HAP-1 (cell line): Measurements from ENCODE around the gene MTSS2.

Source experiments
- DNase-seq, 2 experiments: peaks; one replicate each; pipeline ENCODE4 v3.0.0-alpha.2; 2016 to 2020; ENCODE audit warnings: low spot score in 2 of 2
- H3K27me3 ChIP-seq: fragments of 250-450 bp; sonication (Bioruptor Pico); 2 replicates; pipeline ENCODE4 v1.5.1; 2020; ENCODE audit warnings: low read depth, mild to moderate bottlenecking, moderate library complexity
- H3K36me3 ChIP-seq: fragments of 250-450 bp; sonication (Bioruptor Pico); replicated peaks from 2 replicates; pipeline ENCODE4 v1.5.1; 2020; ENCODE audit warnings: mild to moderate bottlenecking
- H3K4me1 ChIP-seq: fragments of 250-450 bp; sonication (Bioruptor Pico); 2 replicates; pipeline ENCODE4 v1.5.1; 2020; ENCODE audit warnings: mild to moderate bottlenecking
- H3K4me3 ChIP-seq: fragments of 250-450 bp; sonication (Bioruptor Pico); 2 replicates; pipeline ENCODE4 v1.5.1; 2020; ENCODE audit warnings: mild to moderate bottlenecking, moderate library complexity
- H3K9me3 ChIP-seq: fragments of 250-450 bp; sonication (Bioruptor Pico); 2 replicates; pipeline ENCODE4 v1.5.1; 2020; ENCODE audit warnings: mild to moderate bottlenecking, moderate library complexity
- in situ Hi-C: fragments of 300-500 bp; cut with MboI; formaldehyde crosslinking; loops from 3 replicates; pipeline ENCODE4 v1.14.3; 2020; ENCODE audit warnings: low sequenced_read_pairs, inconsistent platforms, mixed read lengths

Gene MTSS2

DNA sequence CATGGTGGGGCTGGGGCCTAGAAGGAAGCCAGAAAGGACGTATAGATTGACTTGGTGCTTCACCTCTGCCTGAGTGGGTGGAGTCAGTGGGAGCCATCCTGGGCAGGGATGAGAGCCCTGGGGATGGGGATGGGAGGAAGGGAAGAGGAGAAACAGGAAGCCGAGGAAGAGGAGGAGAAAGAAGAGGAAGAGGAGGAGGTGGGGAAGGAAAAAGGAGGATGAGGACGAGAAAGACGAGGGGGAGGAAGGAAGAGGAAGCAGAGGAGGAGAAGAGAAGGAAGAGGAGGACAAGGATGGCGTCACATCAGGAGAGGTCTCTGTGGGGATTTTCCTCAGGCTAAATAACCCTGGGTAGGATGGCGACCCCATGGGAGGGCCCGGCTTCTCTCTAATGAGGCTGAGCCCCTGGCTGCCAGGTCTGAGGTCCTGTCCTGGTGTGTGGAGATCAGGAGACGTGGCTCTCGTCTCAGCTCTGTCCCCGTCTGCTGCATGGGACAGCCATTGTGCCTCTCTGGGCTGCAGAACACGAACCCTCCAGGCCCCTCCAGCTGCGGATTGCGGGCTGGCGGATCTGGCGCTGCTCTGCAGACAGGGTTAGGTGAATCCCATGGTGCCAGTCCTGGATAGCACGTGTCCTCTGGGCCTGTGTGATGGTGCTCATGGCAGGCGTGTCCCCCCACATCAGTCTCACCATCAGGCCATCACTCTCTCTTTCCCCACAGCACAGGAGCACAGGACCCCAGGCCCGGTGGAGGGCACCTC, 35.5 kb upstream of the MTSS2 start:
- no peaks in the 10 kb centered on the region for H3K9me3 ChIP-seq
- no peak overlapping the region for H3K4me3 ChIP-seq
- H3K27me3 ChIP-seq = no peaks in the 10 kb centered on the region
- no peaks in the 10 kb centered on the region for H3K4me1 ChIP-seq
- no peaks in the 10 kb centered on the region for H3K36me3 ChIP-seq
- no peak for DNase-seq
- in situ Hi-C loops = no loop called here

DNA sequence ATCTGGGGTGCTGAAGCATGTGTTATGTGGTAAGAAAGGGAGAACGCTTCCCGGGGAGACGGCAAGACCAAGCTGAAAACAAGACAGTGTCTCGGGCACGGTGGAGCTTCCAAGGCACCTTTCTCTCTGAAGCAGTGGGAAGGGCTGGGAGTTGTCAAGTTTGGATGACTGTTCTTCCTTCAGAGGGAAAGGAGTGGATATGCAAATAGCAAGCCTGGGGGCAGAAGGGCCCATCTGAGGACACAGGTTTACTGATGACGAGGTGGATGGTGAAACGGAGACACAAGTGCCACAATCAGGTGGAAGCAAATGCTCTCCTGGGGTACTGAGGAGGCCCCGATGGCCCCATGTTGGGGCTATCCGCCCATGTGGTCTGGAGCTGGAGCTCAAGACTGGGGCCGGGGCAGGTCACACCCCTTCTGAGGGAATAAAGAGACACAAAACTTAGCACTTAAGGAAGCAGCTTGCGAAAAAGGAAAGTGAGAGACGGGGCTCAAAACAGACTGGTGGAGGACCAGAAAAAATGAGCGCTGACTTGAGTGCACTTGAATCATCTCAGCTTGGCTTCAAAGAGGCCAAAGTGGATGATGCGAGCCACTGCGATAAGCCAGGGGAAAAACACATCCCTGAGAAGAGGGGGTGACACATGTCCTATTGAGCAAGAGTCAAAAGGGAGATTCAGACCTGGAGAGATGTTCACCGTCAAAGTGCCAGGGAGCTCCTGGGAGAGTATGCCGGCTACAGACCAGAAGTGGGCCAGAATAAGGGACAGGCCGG, 34.8 kb upstream of the MTSS2 start:
- Histone ChIP-seq H3K4me1 (no peaks in the 10 kb centered on the region), H3K36me3 (no peaks in the 10 kb centered on the region), H3K9me3 (no peaks in the 10 kb centered on the region), H3K4me3 (no peak overlapping the region), H3K27me3 (no peaks in the 10 kb centered on the region)
- no peak for DNase-seq
- in situ Hi-C loops = no loop called here

DNA sequence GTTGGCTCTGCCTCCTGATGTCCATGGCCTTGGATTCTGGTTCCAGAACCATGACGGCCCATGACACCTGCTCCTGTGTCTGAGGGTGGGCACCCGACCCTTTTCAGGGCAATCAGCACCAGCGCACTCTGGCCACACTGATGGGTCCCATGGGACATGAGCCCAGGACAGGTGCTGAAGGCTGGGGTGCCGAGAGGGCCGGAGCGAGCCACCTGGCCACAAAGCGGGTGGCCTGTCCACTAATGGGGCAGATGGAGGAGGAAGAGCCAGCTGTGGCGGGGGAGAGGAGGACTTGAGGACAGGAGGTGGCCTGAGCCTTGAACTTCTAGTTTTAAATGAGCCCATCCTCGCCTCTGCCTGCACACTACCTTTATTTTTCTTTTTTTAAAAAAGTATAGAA, 31.2 kb upstream of the MTSS2 start:
- Histone ChIP-seq H3K4me1 (peaks cover 11% of the 10 kb centered on the region), H3K36me3 (no peaks in the 10 kb centered on the region), H3K4me3 (no peak overlapping the region), H3K27me3 (no peaks in the 10 kb centered on the region), H3K9me3 (no peaks in the 10 kb centered on the region)
- no peak for DNase-seq
- in situ Hi-C loops = no loop called here

GRCh38 chr16:70715860-70716357, 30.1 kb upstream of the MTSS2 start:
- in situ Hi-C loops = no loop called here

DNA sequence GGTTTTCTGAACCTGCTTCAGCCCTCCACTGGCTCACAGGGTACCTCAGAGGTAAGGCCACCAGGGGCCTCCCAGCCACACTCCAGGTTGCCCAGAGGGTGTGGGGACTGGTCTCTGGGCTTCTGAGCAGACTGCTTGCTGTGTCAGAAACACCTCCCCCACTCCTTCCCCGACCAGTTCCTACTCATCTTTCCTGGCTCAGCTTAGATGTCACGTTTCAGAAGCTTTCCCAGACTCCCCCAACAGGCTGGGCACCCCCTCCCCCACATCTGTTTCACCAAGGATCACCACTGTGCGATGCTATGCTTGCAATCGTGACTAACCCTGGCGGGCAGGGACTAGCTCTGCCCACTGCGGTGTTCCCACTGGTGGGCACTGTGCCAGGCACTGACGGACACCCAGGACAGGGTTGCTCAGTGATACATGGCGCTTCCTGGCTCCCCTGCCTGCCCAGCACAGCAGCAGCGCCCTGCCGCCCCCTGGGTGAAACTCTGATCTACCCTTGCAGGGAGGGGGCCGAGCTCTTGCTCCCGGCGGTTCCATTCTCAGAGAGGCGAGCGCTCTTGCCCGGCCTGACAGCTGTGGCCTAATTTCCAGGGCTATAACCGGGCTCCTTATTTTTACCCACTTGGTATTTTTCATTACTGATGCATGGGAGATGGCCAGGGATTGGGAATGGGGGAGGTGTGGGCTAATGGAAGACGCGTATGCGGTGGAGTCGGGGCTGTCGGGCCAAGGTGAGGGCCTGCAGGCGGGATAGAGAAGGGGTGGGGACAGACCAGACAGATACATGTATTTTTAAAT, 29.4 kb upstream of the MTSS2 start:
- Histone ChIP-seq H3K4me1 (peaks cover 11% of the 10 kb centered on the region), H3K9me3 (no peaks in the 10 kb centered on the region), H3K27me3 (no peaks in the 10 kb centered on the region), H3K4me3 (no peak overlapping the region), H3K36me3 (no peaks in the 10 kb centered on the region)
- in situ Hi-C loops = no loop called here
- no peak for DNase-seq

More at GRCh38 chr16:70715860-70716357, 30.1 kb upstream of the MTSS2 start:
- no peak for DNase-seq
- Histone ChIP-seq H3K27me3 (no peaks in the 10 kb centered on the region), H3K9me3 (no peaks in the 10 kb centered on the region), H3K36me3 (no peaks in the 10 kb centered on the region), H3K4me3 (no peak overlapping the region), H3K4me1 (peaks cover 11% of the 10 kb centered on the region)

DNA sequence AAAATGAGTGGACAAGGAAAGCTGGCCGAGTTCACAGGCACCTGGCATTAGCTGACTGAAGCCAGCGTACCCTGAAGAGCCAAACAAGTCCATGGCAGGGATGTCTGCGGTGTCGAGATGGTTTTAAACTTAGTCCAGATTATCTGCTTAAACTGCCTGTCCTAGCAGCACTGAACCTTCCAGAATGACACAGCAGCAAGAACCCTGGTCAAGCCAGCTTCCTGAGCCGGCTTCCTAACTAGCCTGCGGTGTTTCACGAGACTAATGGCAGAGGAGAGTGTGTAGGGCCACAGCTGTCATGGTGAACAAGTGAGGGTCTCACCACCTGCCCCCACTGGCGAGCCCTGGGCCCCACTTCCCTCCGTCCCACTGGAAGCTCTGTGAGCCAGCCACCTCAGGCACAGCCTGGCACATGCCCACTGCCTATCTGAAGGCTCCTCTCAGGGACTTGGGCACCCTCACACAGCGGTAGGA, 28.8 kb upstream of the MTSS2 start:
- Histone ChIP-seq H3K4me3 (no peak overlapping the region), H3K9me3 (no peaks in the 10 kb centered on the region), H3K36me3 (no peaks in the 10 kb centered on the region), H3K27me3 (no peaks in the 10 kb centered on the region), H3K4me1 (peaks cover 11% of the 10 kb centered on the region)
- DNase-seq = no peak
- in situ Hi-C loops = no loop called here

- Histone ChIP-seq H3K36me3 (no peaks in the 10 kb centered on the region), H3K4me1 (peaks cover 11% of the 10 kb centered on the region), H3K27me3 (no peaks in the 10 kb centered on the region), H3K9me3 (no peaks in the 10 kb centered on the region), H3K4me3 (no peak overlapping the region)
- in situ Hi-C loops = no loop called here
- DNase-seq = no peak
Observed at GRCh38 chr16:70713824-70714223, 28.0 kb upstream of the MTSS2 start.

- H3K4me1 ChIP-seq = peaks cover 11% of the 10 kb centered on the region
Observed at GRCh38 chr16:70713342-70713741, 27.5 kb upstream of the MTSS2 start.

DNA sequence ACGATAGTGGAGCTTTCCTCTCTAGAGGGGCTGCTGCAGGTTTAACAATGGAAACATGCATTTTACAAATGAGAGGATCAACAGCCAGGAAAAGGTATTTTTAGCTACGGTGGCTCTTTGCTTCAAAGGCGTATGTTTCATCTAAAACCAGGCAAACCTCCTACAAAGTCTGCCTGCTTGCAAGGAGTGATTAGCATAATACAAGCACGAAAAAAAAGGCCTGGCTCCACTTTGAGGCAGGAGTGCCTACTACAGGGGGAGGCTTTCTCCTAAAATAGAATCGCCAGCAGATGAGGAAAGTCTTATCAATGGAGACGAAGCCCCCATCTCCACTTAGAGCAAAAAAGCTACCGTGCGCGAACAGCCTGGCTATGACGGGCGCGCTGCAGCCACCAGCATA, 27.1 kb upstream of the MTSS2 start:
- in situ Hi-C loops = no loop called here
- Histone ChIP-seq H3K4me1 (peaks cover 11% of the 10 kb centered on the region), H3K27me3 (no peaks in the 10 kb centered on the region), H3K4me3 (no peak overlapping the region), H3K9me3 (no peaks in the 10 kb centered on the region), H3K36me3 (no peaks in the 10 kb centered on the region; the same call in 1 of the 2 replicates)
- DNase-seq = peak; percentile 54 to 68

More at GRCh38 chr16:70713342-70713741, 27.5 kb upstream of the MTSS2 start:
- DNase-seq = no peak
- no peaks in the 10 kb centered on the region for H3K27me3 ChIP-seq
- in situ Hi-C loops = no loop called here
- no peaks in the 10 kb centered on the region for H3K9me3 ChIP-seq
- H3K4me3 ChIP-seq = no peak overlapping the region
- no peaks in the 10 kb centered on the region for H3K36me3 ChIP-seq

DNA sequence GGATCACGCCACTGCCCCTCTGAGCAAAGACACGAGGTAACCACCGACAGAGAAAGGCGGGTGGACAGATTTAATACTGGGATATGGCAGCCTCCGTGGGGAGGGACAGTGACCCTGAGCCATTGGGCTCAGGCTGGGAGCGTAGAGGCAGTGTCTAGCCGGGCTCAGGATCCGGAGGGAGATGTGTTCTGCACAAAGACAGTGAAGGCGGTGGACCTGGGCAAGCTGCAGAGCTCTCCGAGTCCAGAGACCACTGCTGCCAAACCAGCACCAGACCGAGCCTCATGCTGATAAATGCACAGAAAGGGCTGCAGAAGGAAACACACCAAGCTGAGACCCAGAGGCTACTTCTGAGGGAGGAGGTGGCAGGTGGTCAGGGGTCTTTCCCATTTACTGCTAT, 26.5 kb upstream of the MTSS2 start:
- in situ Hi-C loops = no loop called here

GRCh38 chr16:70711211-70712031, 25.6 kb upstream of the MTSS2 start:
- DNase-seq = no peak
- Histone ChIP-seq H3K36me3 (no peaks in the 10 kb centered on the region; the same call in 1 of the 2 replicates), H3K27me3 (no peaks in the 10 kb centered on the region), H3K4me1 (peaks cover 11% of the 10 kb centered on the region), H3K9me3 (no peaks in the 10 kb centered on the region), H3K4me3 (no peak overlapping the region)
- in situ Hi-C loops = no loop called here

More for the DNA sequence above, 26.5 kb upstream of the MTSS2 start:
- Histone ChIP-seq H3K9me3 (no peaks in the 10 kb centered on the region), H3K4me3 (no peak overlapping the region), H3K27me3 (no peaks in the 10 kb centered on the region), H3K36me3 (no peaks in the 10 kb centered on the region; the same call in 1 of the 2 replicates), H3K4me1 (peaks cover 11% of the 10 kb centered on the region)
- DNase-seq = no peak

DNA sequence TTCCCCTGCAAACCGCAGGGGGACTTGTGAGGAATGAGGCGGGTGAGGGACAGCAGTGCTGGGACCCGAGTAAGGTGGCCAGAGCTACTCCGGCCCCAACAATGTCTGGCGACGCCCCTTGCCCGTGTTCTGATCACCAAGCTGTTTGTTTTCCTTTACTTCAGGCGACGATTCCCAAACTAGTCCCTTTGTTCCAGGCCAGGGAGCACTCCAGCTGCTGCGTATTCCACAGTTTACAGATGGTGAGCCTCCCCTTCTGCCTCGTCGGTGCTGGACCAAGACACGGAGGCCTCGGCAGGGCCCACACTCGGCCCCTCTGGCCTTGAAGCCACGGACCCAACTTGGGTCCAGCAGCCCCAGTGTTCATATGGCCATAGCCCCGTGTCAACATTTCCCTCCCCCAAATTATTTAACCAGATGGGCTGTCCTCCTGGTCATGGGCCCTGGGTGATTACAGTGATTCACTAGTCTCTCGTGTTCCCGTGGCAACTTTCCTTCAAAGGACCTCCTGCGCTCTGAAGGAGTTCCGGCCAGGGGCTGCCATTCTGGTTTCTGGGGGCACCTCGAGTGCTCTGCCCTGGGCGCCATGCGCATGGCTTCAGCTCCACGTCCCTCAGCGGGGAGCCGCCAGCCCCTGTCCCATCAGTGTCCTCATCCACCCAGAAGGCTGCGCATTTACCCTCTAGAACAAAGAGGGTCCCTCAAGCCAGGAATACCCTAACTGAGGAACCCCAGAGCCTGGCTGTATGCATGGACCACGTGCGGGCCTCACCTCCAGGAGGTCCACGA, 24.8 kb upstream of the MTSS2 start:
- peaks cover 11% of the 10 kb centered on the region for H3K4me1 ChIP-seq
- in situ Hi-C loops = no loop called here
- DNase-seq = no peak

More for the DNA sequence above, 24.8 kb upstream of the MTSS2 start:
- Histone ChIP-seq H3K36me3 (no peaks in the 10 kb centered on the region; the same call in 1 of the 2 replicates), H3K4me3 (no peak overlapping the region), H3K9me3 (no peaks in the 10 kb centered on the region), H3K27me3 (no peaks in the 10 kb centered on the region)
